H1 (cell line): ENCODE results near the gene FAM219A. TPM values are rescaled to one million over a fixed set of nuclear protein-coding genes. Genes with fewer than 3 reads are reported as not detected.

Experiments used
- ATF3 ChIP-seq: IDR thresholded peaks from 2 replicates; pipeline ENCODE4 v1.6.1; 2011; ENCODE audit warnings: low read depth, mild to moderate bottlenecking, low read length; ENCODE audit not compliant: insufficient read depth
- BACH1 ChIP-seq: IDR thresholded peaks from 2 replicates; pipeline ENCODE4 v1.6.1; 2012; ENCODE audit warnings: low read length, improper control_type of control experiment
- E2F6 ChIP-seq: IDR thresholded peaks from 2 replicates; pipeline ENCODE4 v1.6.1; 2012; ENCODE audit warnings: inconsistent platforms
- FOSL1 ChIP-seq: IDR thresholded peaks from 2 replicates; pipeline ENCODE4 v1.6.1; 2011; ENCODE audit warnings: mild to moderate bottlenecking, low read depth, low read length, moderate library complexity; ENCODE audit not compliant: insufficient read depth
- HDAC6 ChIP-seq: IDR thresholded peaks from one replicate; pipeline ENCODE4 v1.7.1; 2012; ENCODE audit warnings: low read depth, mild to moderate bottlenecking, inconsistent platforms, low read length, moderate library complexity
- MAFK ChIP-seq: IDR thresholded peaks from 2 replicates; pipeline ENCODE4 v1.6.1; 2012; ENCODE audit warnings: low read depth, mild to moderate bottlenecking, improper control_type of control experiment, low read length
- NRF1 ChIP-seq: IDR thresholded peaks from 2 replicates; pipeline ENCODE4 v1.6.1; 2011; ENCODE audit warnings: mild to moderate bottlenecking, low read depth, low read length, improper control_type of control experiment
- PHF8 ChIP-seq: fragments of 200-600 bp; sonication (generic); conservative IDR thresholded peaks from 2 replicates; pipeline ENCODE4 v1.7.1; 2012; ENCODE audit warnings: low read depth, mild to moderate bottlenecking, inconsistent platforms, low read length, moderate library complexity
- POLR2A ChIP-seq, 2 experiments: IDR thresholded peaks; 1 replicate in 1 of 2; 2 replicates in 1 of 2; pipeline ENCODE4 v1.6.1; 2011; ENCODE audit warnings: low read depth in 2 of 2, low read length in 2 of 2, mild to moderate bottlenecking in 2 of 2; ENCODE audit errors: control extremely low read depth in 1 of 2
- RBBP5 ChIP-seq: IDR thresholded peaks from 2 replicates; pipeline ENCODE4 v1.7.1; 2012; ENCODE audit warnings: low read depth, mild to moderate bottlenecking, inconsistent platforms, low read length, moderate library complexity, borderline replicate concordance
- SAP30 ChIP-seq: fragments of 300-600 bp; sonication (generic); IDR thresholded peaks from 2 replicates; pipeline ENCODE4 v1.7.1; 2012; ENCODE audit warnings: low read length, moderate library complexity, mild to moderate bottlenecking, inconsistent platforms; ENCODE audit not compliant: insufficient read depth, insufficient replicate concordance
- SIN3A ChIP-seq, 2 experiments: IDR thresholded peaks in 1 of 2; conservative IDR thresholded peaks in 1 of 2; 2 replicates each; pipeline ENCODE4 v1.6.1; 2011 to 2012; ENCODE audit warnings: low read length in 2 of 2, improper control_type of control experiment in 1 of 2, low read depth in 1 of 2, mild to moderate bottlenecking in 1 of 2
- SIRT6 ChIP-seq: IDR thresholded peaks from one replicate; pipeline ENCODE4 v1.7.1; 2012; ENCODE audit warnings: low read length, inconsistent platforms
- TAF1 ChIP-seq: IDR thresholded peaks from 2 replicates; pipeline ENCODE4 v1.6.1; 2011; ENCODE audit warnings: mild to moderate bottlenecking, low read depth, low read length
- TBP ChIP-seq: IDR thresholded peaks from 2 replicates; pipeline ENCODE4 v1.6.1; 2011; ENCODE audit warnings: low read depth, low read length, improper control_type of control experiment
- polyA plus RNA-seq, 7 experiments: library from polyadenylated mRNA; depleted of rRNA in 3 of 7; stranded (reverse) in 5 of 7; unstranded in 2 of 7; fragments of >200 nt in 5 of 7; fragments of 200-250 nt in 2 of 7; gene quantifications; 1 replicate in 5 of 7; 2 replicates in 1 of 7; 4 replicates in 1 of 7; pipeline versions ENCODE4 v1.2.1 to v1.2.3, GENCODE V29; 2011 to 2013; ENCODE audit warnings: missing spikeins in 2 of 7, mixed read lengths in 2 of 7
- total RNA-seq: library from RNA; stranded (reverse); fragmentation: NEBNext Ultra II Directional; extraction: Animal tissue kit (Norgen Biotek cat#: 25700); gene quantifications from 2 replicates; pipeline ENCODE4 v1.2.1, GENCODE V29; 2021

The FAM219A gene
- total and polyA plus RNA-seq, 2 of the 8 experiments (the other 6 are each of a cell fraction or from before 2014, with no cell fraction given): 7.7 to 10.4 TPM

- TF ChIP-seq TBP: peak; percentile 65; the same call in 1 of the 2 replicates
- TF ChIP-seq PHF8: peak; percentile 44; the same call in 1 of the 2 replicates
- TF ChIP-seq SAP30: peak; percentile 36
- TF ChIP-seq HDAC6: no peak
- TF ChIP-seq NRF1: peak; percentile 53
- TF ChIP-seq SIN3A (conservative IDR thresholded peaks at IDR 0.05 in 1 of 2, IDR thresholded peaks at IDR 0.05 in 1 of 2; ENCODE audit: low read depth in 1 of 2, low read length in 2 of 2): peak; percentile 91 to 97; a peak in 3 of 4 replicates
- TF ChIP-seq POLR2A (IDR thresholded peaks at IDR 0.05; ENCODE audit: control extremely low read depth in 1 of 2, low read depth in 2 of 2, low read length in 2 of 2): peak in 1 of 2 experiments; percentile 67; a peak in 1 of 3 replicates
- no peak for TF ChIP-seq SIRT6
- TF ChIP-seq RBBP5: 0 out of 2 replicates have a peak, but pooled peaks have one; percentile 32
- TF ChIP-seq E2F6: peak; percentile 46; the same call in 1 of the 2 replicates
- TF ChIP-seq BACH1: peak; percentile 94
- no peak for TF ChIP-seq FOSL1
- no peak for TF ChIP-seq ATF3
- TF ChIP-seq TAF1: peak; percentile 72; the same call in 1 of the 2 replicates
- TF ChIP-seq MAFK: peak; percentile 89; the same call in 1 of the 2 replicates
Measured at GRCh38 chr9:34458013-34458958, at the start of gene FAM219A, which contains the start of gene DNAI1 (continued).
